H1 (cell line): ENCODE results near the gene RHBDF2. TPM values are rescaled to one million over a fixed set of nuclear protein-coding genes. Genes with fewer than 3 reads are reported as not detected.

Experiments
- EP300 ChIP-seq, 2 experiments: IDR thresholded peaks; 1 replicate in 1 of 2; 2 replicates in 1 of 2; pipeline ENCODE4 v1.6.1; 2011 to 2012; ENCODE audit warnings: low read depth in 2 of 2, low read length in 2 of 2, mild to moderate bottlenecking in 2 of 2, borderline replicate concordance in 1 of 2, inconsistent platforms in 1 of 2, moderate library complexity in 1 of 2
- TAF7 ChIP-seq: optimal IDR thresholded peaks from 2 replicates; pipeline ENCODE3; 2011; ENCODE audit warnings: low read depth, mild to moderate bottlenecking, inconsistent platforms, low read length, moderate library complexity, borderline replicate concordance
- polyA plus RNA-seq, 7 experiments: library from polyadenylated mRNA; depleted of rRNA in 3 of 7; stranded (reverse) in 5 of 7; unstranded in 2 of 7; fragments of >200 nt in 5 of 7; fragments of 200-250 nt in 2 of 7; gene quantifications; 1 replicate in 5 of 7; 2 replicates in 1 of 7; 4 replicates in 1 of 7; pipeline versions ENCODE4 v1.2.1 to v1.2.3, GENCODE V29; 2011 to 2013; ENCODE audit warnings: missing spikeins in 2 of 7, mixed read lengths in 2 of 7
- total RNA-seq: library from RNA; stranded (reverse); fragmentation: NEBNext Ultra II Directional; extraction: Animal tissue kit (Norgen Biotek cat#: 25700); gene quantifications from 2 replicates; pipeline ENCODE4 v1.2.1, GENCODE V29; 2021

Gene RHBDF2
- total and polyA plus RNA-seq, 2 of the 8 experiments (the other 6 are each of a cell fraction or from before 2014, with no cell fraction given) = 21.2 to 25.9 TPM

DNA sequence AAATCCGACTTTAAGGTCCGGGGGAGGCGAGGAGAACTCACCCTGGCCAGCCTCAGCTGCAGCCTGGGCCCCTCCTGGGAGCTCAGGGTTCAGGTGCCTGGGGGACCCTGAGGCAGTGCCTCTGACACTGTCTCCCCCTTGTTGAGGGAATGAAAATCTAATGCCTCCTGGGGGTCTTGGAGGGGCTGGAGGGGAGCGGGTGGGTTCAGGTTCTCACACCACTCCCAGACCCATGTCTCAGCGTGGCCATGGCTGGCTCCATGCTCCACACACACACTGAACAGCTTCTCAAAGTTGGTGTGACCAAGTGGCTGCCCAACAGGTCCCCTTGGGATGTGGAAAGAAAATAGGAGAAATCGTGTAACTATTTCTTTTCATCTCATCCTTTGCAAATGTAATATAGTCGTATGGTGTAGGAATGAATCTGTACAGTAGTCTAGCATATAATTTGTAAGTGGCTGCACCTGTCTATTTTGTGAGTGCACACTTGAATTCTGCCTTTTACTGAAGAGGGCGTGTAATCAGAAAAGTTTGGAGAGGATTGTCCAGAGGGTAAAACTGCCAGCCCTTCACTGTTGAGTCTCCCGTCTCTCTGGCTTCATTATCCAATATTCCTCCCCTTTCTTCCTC is 37.8 kb upstream of the RHBDF2 start (continued):
- TF ChIP-seq TAF7 = no peak
- no peak for TF ChIP-seq EP300 (IDR thresholded peaks at IDR 0.05; ENCODE audit: borderline replicate concordance in 1 of 2, low read depth in 2 of 2, low read length in 2 of 2)
